GM21515 (cell line): ENCODE data around the gene FAM83C.
"Not testable (repeated sequence)": the region's sequence is repeated elsewhere in the genome, so short reads cannot be mapped to it uniquely, and the experiment has no call there.

ENCODE experiments used
- ATAC-seq: cut with Tn5 transposase; IDR thresholded peaks from one replicate; pipeline ENCODE4 v1.9.1; 2021; ENCODE audit not compliant: unreplicated experiment

The FAM83C gene

GRCh38 chr20:35269055-35269781, 23.0 kb downstream of the FAM83C start:
- ATAC-seq: no peak

DNA sequence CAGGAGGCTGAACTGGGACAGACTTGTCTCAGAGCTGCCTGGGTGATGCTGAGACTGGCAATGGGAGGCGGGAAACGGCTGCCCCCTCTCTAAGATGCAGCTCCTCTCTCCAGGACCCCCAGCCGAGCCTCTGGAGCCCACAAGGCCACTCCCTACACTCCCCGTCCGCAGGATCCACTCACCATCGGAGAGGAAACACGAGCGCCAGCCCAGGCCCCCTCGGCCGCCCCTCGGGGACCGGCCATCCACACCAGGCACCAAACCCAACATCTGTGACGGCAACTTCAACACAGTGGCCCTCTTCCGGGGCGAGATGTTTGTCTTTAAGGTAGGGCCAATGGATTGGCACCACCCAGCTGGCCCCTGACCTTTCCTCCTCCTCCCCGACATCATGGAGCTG, 25.1 kb downstream of the FAM83C start:
- no peak for ATAC-seq

GRCh38 chr20:35264755-35265154, 27.5 kb downstream of the FAM83C start:
- no peak for ATAC-seq

DNA sequence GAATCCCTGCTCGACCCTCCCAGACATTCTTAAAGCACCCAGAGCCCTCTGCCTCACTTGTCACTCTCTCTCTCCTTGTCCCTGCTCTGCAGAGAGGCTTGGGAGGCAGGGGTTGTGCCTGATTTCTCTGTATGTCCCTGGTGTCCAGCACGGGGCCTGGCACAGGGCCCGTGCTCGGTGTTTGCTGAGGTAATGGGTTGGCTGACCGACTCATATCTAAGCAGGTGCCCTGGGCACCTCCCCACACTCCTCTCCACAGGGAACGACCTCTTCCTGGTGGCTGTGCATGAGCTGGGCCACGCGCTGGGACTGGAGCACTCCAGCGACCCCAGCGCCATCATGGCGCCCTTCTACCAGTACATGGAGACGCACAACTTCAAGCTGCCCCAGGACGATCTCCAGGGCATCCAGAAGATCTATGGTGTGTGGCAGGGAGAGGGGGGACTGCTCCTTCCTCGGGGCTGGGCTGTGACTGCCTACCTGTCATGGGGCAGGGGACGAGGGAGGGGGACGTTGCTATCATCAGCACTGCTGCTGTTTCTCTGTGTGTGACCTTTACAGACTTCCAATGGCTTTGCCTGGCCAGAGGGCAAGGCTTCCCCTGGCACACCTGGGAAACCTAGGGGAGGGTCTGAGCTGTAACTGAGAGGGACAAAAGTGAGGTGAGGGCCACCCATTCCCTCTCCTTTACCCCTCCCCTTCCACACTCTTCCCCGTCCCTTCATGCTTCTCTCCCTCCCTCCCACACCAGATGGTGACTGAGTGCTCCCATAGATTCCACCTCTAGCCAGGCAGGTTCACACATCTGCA, 28.5 kb downstream of the FAM83C start:
- no peak for ATAC-seq

- ATAC-seq: not testable (repeated sequence)
Observed at GRCh38 chr20:35262731-35263531, 29.3 kb downstream of the FAM83C start.

DNA sequence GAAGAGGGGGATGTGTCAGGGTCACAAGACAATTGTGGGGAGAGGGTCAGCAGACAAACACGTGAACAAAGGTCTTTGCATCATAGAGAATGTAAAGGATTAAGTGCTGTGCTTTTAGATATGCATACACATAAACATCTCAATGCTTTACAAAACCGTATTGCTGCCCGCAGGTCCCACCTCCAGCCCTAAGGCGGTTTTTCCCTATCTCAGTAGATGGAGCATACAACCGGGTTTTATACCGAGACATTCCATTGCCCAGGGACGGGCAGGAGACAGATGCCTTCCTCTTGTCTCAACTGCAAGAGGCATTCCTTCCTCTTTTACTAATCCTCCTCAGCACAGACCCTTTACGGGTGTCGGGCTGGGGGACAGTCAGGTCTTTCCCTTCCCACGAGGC, 29.9 kb downstream of the FAM83C start:
- not testable (repeated sequence) for ATAC-seq

GRCh38 chr20:35260426-35260825, 31.8 kb downstream of the FAM83C start:
- no peak for ATAC-seq

- ATAC-seq: no peak
Observed at GRCh38 chr20:35257175-35257909, 34.9 kb downstream of the FAM83C start.

GRCh38 chr20:35254448-35254999, 37.7 kb downstream of the FAM83C start:
- ATAC-seq: no peak

DNA sequence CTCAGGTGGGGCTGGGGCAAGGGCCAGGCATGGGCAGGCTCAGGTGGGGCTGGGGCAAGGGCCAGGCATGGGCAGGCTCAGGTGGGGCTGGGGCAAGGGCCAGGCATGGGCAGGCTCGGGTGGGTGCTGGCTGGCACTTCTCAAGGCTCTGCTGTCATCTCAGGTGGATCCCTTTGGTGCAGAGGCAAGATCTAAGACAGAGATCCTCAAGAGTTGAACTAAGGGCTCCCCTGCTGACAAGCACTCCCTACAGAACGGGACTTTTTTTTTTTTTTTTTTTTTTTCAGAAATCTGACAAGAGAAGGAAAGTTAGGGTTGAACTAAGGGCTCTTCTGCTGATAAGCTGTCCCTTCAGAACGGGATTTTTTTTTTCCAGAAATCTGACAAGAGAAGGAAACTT, 39.2 kb downstream of the FAM83C start:
- ATAC-seq: no peak

DNA sequence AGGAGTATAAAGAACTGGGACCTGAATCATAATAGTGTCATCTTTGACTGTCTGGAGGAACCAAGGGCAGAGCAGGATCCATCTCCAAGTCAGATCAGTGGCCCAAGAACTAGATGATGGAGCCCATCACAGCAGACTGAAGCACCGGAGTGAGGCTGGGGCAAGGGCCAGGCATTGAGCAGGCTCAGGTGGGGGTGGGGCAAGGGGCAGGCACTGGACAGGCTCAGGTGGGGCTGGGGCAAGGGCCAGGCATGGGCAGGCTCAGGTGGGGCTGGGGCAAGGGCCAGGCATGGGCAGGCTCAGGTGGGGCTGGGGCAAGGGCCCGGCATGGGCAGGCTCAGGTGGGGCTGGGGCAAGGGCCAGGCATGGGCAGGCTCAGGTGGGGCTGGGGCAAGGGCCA, 39.6 kb downstream of the FAM83C start:
- not testable (repeated sequence) for ATAC-seq

- ATAC-seq: peak; percentile 61
Observed at GRCh38 chr20:35252037-35252461, 40.2 kb downstream of the FAM83C start.

DNA sequence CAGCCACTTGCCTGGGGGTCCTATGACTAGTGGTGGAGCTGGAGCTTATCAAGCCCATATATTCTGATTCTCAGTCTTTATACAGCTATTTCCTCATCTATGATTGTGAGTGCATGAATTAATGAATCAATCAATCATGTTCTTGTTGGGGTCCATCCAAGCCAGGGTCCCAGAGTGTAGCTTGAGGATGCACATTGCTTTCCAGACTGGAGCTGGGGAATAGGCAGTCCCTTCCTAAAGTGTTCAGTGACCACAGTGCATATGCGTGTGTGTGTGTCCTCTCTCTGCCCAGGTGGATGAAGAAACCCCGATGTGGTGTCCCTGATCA, 40.6 kb downstream of the FAM83C start:
- no peak for ATAC-seq

- no peak for ATAC-seq
Observed at GRCh38 chr20:35248641-35249475, 43.4 kb downstream of the FAM83C start.

GRCh38 chr20:35246723-35247122, 45.5 kb downstream of the FAM83C start:
- no peak for ATAC-seq

DNA sequence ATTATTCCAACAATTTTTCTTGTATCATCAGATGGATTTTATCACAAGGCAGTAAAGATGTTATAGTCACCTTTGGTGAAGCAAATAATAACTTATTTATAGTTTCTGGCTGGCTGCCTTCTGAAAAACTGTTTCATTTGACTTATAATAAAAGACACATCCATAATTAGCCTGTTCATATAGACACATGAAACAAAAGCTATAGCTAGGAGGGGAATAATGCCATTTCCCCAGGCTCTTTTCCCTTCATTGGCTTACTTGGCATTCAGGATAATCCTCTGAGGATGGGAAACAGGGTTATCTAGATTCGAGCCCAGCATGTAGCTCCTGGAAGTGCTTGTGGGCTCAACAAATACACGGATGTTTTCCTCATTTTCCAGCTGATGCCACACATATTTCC, 48.2 kb downstream of the FAM83C start:
- no peak for ATAC-seq

GRCh38 chr20:35243317-35243716, 48.9 kb downstream of the FAM83C start:
- ATAC-seq: no peak

- no peak for ATAC-seq
Observed at GRCh38 chr20:35240811-35241293, 51.4 kb downstream of the FAM83C start.

GRCh38 chr20:35240083-35240810, 52.0 kb downstream of the FAM83C start:
- no peak for ATAC-seq
